Measurements from ENCODE around the gene THSD4. TPM values are rescaled to one million over a fixed set of nuclear protein-coding genes. Genes with fewer than 3 reads are reported as not detected.

THSD4 gene
- total and polyA plus RNA-seq, 2 of the 8 experiments (the other 6 are each of a cell fraction or from before 2014, with no cell fraction given): 2.5 to 6.2 TPM

GRCh38 chr15:71323584-71323983, 208.3 kb downstream of the THSD4 start:
- H3K4me2 ChIP-seq (ENCODE audit: insufficient read depth in 1 of 2, low read depth in 2 of 2, low read length in 2 of 2): no peak overlapping the region
- POLR2A ChIA-PET (ENCODE audit: partially characterized antibody): no interaction called here
- H3K27ac ChIP-seq (ENCODE audit: low read depth, low read length): no peak overlapping the region
- no peaks in the 10 kb centered on the region for H4K20me1 ChIP-seq (replicated peaks in 1 of 2; ENCODE audit: control insufficient read depth in 1 of 2, insufficient read depth in 2 of 2, low read length in 2 of 2)
- H2BK15ac ChIP-seq (ENCODE audit: low read length): no peak overlapping the region
- H3K9me3 ChIP-seq (ENCODE audit: insufficient read depth in 2 of 2, low read depth in 1 of 2, low read length in 1 of 2): no peaks in the 10 kb centered on the region
- CTCF ChIA-PET (ENCODE audit: partially characterized antibody): interaction anchor here (1.0 to 2.3 kb wide), 2 partner anchors 120 to 460 kb away, joined by 3 to 7 read pairs; no protein-coding TSS in a partner anchor
- no peak overlapping the region for H2BK20ac ChIP-seq (ENCODE audit: low read length)
- no peaks in the 10 kb centered on the region for H3K4me1 ChIP-seq (replicated peaks in 1 of 4; ENCODE audit: control insufficient read depth in 3 of 4, insufficient read depth in 4 of 4, low read length in 3 of 4)
- H3K9ac ChIP-seq (replicated peaks in 1 of 4; ENCODE audit: extremely low read depth in 1 of 4, low read depth in 3 of 4, low read length in 3 of 4): no peak overlapping the region
- no peak overlapping the region for H4K91ac ChIP-seq (replicated peaks; ENCODE audit: insufficient read length, low read length)
- no peaks in the 10 kb centered on the region for H3K36me3 ChIP-seq (ENCODE audit: control insufficient read depth in 2 of 4, insufficient read depth in 4 of 4, low read length in 3 of 4)
- H2BK12ac ChIP-seq (ENCODE audit: low read depth, low read length): no peak overlapping the region
- H3K23ac ChIP-seq (ENCODE audit: insufficient read length): no peak overlapping the region
- DNase-seq (ENCODE audit: low read depth in 1 of 2, low spot score in 2 of 2) (no peak), FAIRE-seq (no peak)
- H3K27me3 ChIP-seq (replicated peaks in 1 of 4; ENCODE audit: control insufficient read depth in 3 of 4, extremely low read depth in 1 of 4, insufficient read depth in 3 of 4, low read length in 3 of 4): no peaks in the 10 kb centered on the region
- 90% methylated on average over 2 of the region's 2 CpGs; no CpG with 5 or more reads in 1 of the 2 experiments for WGBS, 2 experiments (ENCODE audit: extremely low coverage in 1 of 2, insufficient coverage in 1 of 2, insufficient read length in 1 of 2, insufficient replicate concordance in 2 of 2, low coverage in 1 of 2, low lambda C conversion rate in 2 of 2, missing lambda C conversion rate in 1 of 2)
- H2AFZ ChIP-seq (ENCODE audit: low read length): no peak overlapping the region
- no peaks in the 10 kb centered on the region for H3K79me1 ChIP-seq (ENCODE audit: low read depth, low read length)
- no peak overlapping the region for H3K56ac ChIP-seq (replicated peaks; ENCODE audit: insufficient read length, low read depth, low read length)
- no peaks in the 10 kb centered on the region for H3K79me2 ChIP-seq (ENCODE audit: control insufficient read depth in 1 of 2, insufficient read depth in 2 of 2, low read length in 2 of 2)
- H4K8ac ChIP-seq (ENCODE audit: extremely low read depth, insufficient read depth, low read length): no peak overlapping the region
- H2BK120ac ChIP-seq (replicated peaks; ENCODE audit: low read depth, low read length): no peak overlapping the region
- no peaks in the 10 kb centered on the region for H3K23me2 ChIP-seq (ENCODE audit: low read depth, low read length)
- H4K5ac ChIP-seq (ENCODE audit: insufficient read length, low read depth, low read length): no peak overlapping the region
- no peak overlapping the region for H2AK5ac ChIP-seq (ENCODE audit: low read depth, low read length)
- no peak overlapping the region for H3K14ac ChIP-seq (ENCODE audit: insufficient read length)
- H3K18ac ChIP-seq (ENCODE audit: extremely low read depth, low read length): no peak overlapping the region
- no peak overlapping the region for H2BK5ac ChIP-seq (ENCODE audit: low read depth, low read length)
- no peak overlapping the region for H3K4ac ChIP-seq (replicated peaks; ENCODE audit: insufficient read length, low read depth, low read length)
- H3K4me3 ChIP-seq (ENCODE audit: extremely low read depth in 1 of 4, insufficient read depth in 2 of 4, low read depth in 3 of 4, low read length in 4 of 4): no peak overlapping the region
- TF ChIP-seq SIRT6 (IDR thresholded peaks at IDR 0.05; ENCODE audit: low read length): no peak
- no peak for TF ChIP-seq MAFK (IDR thresholded peaks at IDR 0.05; ENCODE audit: low read depth, low read length)
- TF ChIP-seq SIN3A (conservative IDR thresholded peaks at IDR 0.05 in 1 of 2, IDR thresholded peaks at IDR 0.05 in 1 of 2; ENCODE audit: low read depth in 1 of 2, low read length in 2 of 2): no peak
- TF ChIP-seq KDM4A (IDR thresholded peaks at IDR 0.05; ENCODE audit: low read depth, low read length, severe bottlenecking): no peak
- TF ChIP-seq HDAC6 (IDR thresholded peaks at IDR 0.05; ENCODE audit: low read depth, low read length): no peak
- no peak for TF ChIP-seq FOSL1 (IDR thresholded peaks at IDR 0.05; ENCODE audit: insufficient read depth, low read depth, low read length)
- no peak for TF ChIP-seq RNF2 (IDR thresholded peaks at IDR 0.05; ENCODE audit: borderline replicate concordance, low read depth, low read length, missing control alignments, poor library complexity, severe bottlenecking)
- no peak for TF ChIP-seq EP300 (IDR thresholded peaks at IDR 0.05; ENCODE audit: borderline replicate concordance in 1 of 2, low read depth in 2 of 2, low read length in 2 of 2)
- TF ChIP-seq CBX8 (IDR thresholded peaks at IDR 0.05; ENCODE audit: borderline replicate concordance, low read depth, low read length): no peak
- TF ChIP-seq POU5F1 (IDR thresholded peaks at IDR 0.05; ENCODE audit: low read depth, low read length): no peak
- TF ChIP-seq TEAD4 (IDR thresholded peaks at IDR 0.05; ENCODE audit: low read depth, low read length): no peak
- no peak for TF ChIP-seq JUN (IDR thresholded peaks at IDR 0.05; ENCODE audit: low read depth, low read length)
- TF ChIP-seq SUZ12 (IDR thresholded peaks at IDR 0.05; ENCODE audit: low read length): no peak

All from H1 (cell line).